ENCODE results near the gene ZP1.
"Not testable (repeated sequence)": the region's sequence is repeated elsewhere in the genome, so short reads cannot be mapped to it uniquely, and the experiment has no call there.

The ZP1 gene

DNA sequence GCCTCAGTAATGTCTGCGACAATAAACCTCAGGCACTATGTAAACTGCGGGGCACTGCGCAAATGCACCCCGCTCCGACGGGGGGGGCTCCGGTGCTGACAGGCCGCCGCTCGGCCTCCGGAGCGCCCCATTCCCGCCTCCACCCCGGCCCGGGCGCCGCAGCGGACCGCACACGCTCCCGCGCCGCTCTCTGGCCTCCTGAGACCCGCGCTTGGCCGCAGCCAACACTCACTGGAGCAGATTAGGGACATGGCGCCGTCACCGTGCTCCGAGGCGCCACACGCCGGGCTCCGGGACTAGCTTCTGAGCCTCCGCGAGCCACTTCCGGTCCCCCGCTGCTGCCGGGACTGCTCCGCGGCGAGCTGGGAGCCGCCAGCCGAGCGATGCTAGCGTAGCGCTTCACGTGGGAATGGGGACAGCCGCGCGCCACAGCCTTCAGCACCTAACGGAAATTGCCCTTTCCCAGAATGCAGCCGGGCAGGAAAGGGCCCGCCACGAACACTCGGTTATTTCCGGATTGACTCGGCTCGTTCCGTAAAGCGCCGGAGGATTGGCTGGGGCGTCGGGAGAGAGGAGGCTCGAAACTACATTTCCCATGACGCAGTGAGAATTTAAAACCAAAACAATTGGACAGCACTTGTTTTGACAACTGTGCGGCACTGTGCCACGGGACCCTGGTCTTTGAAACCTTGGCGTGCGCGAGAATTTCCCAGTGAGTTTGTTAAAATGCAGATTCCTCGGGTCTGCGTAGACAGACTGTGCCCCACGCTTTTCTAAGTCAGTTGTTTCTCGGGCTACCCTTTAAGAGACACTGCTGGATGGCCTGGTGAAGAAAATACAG lies 39.0 kb downstream of the ZP1 start, which contains the start of gene PRPF19:
TSS of gene PRPF19 (minus strand) at position 454 of the 841 bp plus-strand sequence. CDS start at position 251, 203 bp downstream.
- in situ Hi-C loops (cut with MboI; ENCODE audit: low sequenced_read_pairs), result no loop called here

- in situ Hi-C loops (cut with MboI; ENCODE audit: low sequenced_read_pairs), result no loop called here
Observed at GRCh38 chr11:60908803-60909202, 41.5 kb downstream of the ZP1 start.

DNA sequence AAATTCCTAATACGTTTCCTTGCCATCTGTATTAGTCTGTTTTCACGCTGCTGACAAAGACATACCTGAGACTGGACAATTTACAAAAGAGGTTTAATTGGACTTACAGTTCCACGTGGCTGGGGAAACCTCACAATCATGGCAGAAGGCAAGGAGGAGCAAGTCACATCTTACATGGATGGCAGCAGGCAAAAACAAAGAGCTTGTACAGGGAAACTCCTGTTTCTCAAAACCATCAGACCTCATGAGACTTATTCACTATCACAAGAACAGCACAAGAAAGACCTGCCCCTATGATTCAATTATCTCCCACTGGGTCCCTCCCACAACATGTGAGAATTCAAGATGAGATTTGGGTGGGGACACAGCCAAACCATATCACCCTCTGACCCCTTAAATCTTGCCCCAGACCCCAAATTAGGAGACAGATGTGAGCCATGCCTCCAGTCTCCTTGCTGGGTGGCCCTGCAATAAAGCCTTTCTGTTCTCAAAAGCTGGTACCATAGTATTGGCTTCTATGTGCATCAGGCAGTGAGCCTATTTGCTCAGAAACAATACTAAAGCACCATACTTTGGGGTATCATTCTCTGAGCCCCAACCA lies 42.4 kb downstream of the ZP1 start:
- in situ Hi-C loops (cut with MboI; ENCODE audit: low sequenced_read_pairs), result not testable (repeated sequence)

- in situ Hi-C loops (cut with MboI; ENCODE audit: low sequenced_read_pairs), result no loop called here
Observed at GRCh38 chr11:60910281-60910687, 42.9 kb downstream of the ZP1 start.

DNA sequence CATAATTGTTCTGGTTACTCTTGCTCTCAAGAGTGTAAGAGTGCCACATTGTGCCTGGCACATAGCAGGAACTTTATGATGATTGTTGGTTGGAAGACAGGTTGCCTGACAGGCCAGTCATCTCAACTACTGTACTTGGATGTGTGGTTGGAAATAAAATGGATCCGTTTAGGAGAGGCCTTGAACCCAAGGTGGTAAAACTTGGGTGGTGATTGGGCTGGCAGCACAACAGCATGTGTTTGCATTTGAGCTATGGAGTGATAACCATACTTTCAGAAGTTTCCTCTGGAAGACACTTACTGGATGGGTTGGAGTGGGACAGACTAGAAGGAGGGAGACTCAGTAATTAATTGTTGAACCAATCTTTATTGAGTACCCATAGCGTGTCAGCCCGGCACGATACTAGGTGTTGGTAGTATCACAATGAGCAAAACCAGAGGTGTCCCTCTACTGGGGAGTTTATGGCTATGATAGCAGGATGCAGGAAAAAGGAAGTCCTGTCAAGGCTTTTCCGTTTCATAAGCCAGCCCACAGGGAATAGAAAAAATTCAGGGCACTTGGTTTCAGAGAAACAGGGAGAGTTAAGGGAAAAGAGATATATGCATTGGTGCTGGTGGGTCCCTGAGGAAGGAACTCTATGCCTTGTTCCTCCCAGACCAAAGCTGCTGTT lies 43.5 kb downstream of the ZP1 start:
- in situ Hi-C loops (cut with MboI; ENCODE audit: low sequenced_read_pairs), result no loop called here

GRCh38 chr11:60912223-60912850 lies 45.0 kb downstream of the ZP1 start:
- in situ Hi-C loops (cut with MboI; ENCODE audit: low sequenced_read_pairs), result no loop called here

DNA sequence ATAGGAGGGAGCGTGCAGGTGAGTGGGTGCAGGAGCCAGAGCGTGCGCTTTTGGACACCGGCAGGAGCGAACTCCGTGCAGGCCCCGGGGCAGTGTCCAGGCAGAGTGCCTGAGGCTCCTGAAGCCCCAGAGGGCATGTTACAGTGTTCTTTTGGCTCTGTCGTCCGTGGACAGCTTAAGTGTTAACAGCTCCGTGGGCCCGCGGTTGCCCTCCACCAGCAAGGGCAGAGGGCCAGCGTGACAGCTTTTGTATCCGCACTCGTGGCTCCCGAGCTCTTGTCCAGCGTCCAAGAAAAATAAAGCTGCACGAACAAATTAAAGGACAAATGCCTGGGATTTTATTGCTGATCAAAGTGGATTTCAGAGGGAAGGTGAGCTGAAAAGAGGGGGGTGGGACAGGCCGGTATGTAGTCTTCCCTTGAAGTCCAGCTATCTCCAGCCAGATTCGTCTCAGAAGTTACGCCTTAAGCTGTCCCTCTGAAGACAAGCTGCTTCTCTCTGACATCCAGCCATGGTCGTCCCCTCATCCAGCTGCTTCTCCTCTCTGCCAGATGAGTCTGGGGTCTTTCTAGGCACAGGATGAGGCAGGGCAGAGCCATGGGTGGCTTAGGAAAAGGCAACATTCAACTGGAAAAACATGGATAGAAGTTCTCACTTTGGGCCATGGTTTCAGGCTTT lies 45.6 kb downstream of the ZP1 start:
- in situ Hi-C loops (cut with MboI; ENCODE audit: low sequenced_read_pairs), result no loop called here

- in situ Hi-C loops (cut with MboI; ENCODE audit: low sequenced_read_pairs), result no loop called here
Observed at GRCh38 chr11:60913793-60914632, 46.7 kb downstream of the ZP1 start, which contains the start of gene TMEM109. TMEM109 (plus strand) TSS chr11:60914158; CDS start chr11:60919694, 5,536 bp downstream.

GRCh38 chr11:60914633-60915247 lies 47.4 kb downstream of the ZP1 start:
- in situ Hi-C loops (cut with MboI; ENCODE audit: low sequenced_read_pairs), result no loop called here

GRCh38 chr11:60915248-60915914 lies 48.0 kb downstream of the ZP1 start:
- in situ Hi-C loops (cut with MboI; ENCODE audit: low sequenced_read_pairs), result no loop called here

DNA sequence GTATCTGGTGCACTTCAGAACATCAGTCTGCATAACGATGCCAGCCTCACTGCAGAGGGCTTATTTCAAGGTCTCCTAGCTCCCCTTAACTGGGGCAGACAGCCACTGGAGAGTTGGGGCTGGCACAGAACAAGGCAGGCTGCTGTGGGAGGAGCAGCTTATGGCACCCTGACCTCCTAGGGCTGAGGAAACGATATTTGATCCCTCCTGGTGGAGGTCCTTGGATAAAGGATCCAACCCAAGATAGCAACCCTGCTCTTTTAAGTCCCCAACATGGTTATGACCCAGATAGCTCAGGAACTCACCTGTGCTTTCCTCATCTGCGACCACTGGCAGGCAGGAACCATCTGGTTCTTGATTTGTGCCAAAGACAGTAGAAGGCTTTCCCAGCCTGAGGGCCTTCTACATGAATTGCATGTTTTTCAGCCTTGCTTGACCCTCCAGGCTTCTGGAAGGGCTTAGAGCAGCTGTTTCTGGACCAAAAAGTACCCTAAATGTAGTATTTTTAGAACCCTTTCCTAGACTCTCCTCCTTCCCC lies 49.4 kb downstream of the ZP1 start:
- in situ Hi-C loops (cut with MboI; ENCODE audit: low sequenced_read_pairs), result no loop called here

DNA sequence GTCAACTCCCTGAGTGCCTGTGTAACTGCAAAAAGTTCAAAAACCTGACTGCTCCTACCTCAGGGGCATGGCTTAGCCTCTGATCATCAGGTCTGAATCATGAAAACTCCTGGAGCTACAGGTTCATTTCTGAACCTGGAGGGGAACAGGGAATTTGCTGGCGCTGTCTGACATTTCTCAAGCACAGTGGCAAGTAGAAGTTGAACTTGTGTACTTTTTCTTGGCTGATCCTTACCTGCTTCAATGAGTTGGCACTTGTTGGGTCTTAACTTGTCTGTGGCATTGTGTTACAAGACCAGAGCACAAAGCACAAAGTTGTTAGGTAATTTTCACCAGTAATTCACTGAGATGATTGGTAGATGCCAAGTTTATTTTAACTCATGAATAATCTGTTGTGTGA lies 49.9 kb downstream of the ZP1 start:
- in situ Hi-C loops (cut with MboI; ENCODE audit: low sequenced_read_pairs), result no loop called here

DNA sequence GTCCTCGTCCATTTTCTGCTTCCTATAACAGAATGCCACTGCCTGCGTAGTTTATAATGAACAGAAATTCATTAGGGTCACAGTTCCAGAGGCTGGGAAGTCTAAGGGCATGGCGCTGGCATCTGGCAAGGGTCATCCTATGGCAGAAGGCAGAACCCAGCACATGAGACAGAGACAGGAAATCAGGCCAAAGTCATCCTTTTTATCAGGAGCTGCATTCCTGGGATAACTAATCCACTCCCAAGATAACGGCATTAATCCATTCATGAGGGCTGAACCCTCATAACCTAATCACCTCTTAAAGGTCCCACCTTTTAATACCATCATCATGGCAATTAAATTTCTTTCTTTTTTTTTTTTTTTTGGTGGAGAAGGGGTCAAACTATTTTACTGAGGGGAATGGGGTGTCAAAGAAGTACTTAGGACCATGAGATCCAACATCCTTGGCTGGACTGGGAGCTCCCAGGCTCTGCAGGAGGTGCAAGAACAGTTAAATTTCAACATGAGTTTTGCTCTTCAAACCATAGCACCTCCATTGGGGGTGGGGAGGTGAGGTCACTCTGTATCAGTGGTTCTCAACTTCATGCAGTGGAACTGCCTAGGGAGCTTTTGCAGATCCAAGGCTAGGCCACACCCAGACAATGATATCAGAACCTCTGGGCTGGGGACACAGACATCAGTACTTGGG lies 51.1 kb downstream of the ZP1 start:
- in situ Hi-C loops (cut with MboI; ENCODE audit: low sequenced_read_pairs), result no loop called here

GRCh38 chr11:60918939-60919265 lies 51.6 kb downstream of the ZP1 start:
- in situ Hi-C loops (cut with MboI; ENCODE audit: low sequenced_read_pairs), result no loop called here

DNA sequence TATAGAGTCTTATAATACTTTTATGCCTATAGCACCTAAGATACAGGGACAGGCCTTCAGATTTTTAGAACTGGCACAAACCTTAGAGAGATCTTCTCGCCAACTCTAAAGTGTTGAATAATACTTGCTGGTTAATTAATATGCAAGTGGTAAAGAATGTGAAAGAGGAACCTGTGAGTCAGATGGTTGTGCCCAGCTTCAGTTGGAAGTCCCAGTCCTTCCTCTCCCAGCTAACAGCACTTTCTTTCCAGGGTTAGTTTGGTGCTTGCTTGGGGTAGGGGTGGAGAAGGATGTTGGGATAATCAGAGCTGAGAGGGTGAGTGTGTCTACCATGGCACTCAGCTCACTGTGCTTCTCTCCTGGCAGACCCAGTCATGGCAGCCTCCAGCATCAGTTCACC lies 52.0 kb downstream of the ZP1 start:
- in situ Hi-C loops (cut with MboI; ENCODE audit: low sequenced_read_pairs), result no loop called here

DNA sequence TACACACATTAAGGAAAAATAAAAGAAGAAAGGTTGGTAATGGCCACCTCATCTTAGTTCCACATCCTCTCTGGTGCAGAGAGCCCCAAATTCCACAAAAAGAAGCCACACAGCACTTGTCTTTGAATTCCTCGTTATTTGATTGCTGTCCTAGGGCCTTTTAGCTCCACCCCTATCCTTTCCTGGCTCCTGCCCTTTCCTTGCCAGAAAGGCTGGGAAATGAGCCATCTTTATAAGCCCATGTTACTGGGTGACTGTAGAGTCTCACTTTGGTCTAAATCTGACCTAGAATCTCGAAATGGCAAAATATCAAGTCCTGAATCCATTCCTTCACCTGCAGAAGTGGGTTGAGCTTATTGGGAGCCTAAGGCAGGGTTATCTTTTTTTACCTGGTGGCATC lies 52.6 kb downstream of the ZP1 start:
- in situ Hi-C loops (cut with MboI; ENCODE audit: low sequenced_read_pairs), result no loop called here

DNA sequence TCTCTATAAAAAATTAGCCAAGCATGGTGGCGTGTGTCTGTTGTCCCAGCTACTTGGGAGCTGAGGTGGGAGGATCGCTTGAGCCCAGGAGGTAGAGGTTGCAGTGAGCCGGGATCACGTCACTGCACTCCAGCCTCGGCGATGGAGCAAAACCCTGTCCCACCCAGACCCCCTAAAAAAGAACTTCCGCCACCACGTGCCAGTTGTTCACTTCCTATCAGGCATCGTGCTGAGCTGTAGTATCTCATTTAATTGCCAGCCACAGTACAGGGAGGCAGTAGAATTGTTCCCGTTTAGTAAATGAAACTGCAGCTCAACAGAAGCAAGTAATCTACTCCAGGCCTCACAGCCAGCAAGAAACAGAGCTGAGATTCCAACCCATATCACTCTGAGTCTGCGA lies 53.9 kb downstream of the ZP1 start:
- in situ Hi-C loops (cut with MboI; ENCODE audit: low sequenced_read_pairs), result no loop called here

DNA sequence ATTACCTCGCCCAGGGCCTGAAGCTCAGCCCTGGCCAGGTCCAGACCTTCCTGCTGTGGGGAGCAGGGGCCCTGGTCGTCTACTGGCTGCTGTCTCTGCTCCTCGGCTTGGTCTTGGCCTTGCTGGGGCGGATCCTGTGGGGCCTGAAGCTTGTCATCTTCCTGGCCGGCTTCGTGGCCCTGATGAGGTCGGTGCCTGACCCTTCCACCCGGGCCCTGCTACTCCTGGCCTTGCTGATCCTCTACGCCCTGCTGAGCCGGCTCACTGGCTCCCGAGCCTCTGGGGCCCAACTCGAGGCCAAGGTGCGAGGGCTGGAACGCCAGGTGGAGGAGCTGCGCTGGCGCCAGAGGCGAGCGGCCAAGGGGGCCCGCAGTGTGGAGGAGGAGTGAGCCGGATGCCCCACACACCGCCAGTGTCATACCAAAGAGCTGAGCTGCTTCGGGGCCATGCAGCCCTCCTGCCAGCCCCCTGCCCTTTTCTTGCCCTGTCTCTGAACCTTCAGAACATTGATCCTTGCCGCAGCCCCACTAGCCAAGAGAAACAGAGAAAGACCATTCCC lies 54.5 kb downstream of the ZP1 start:
- in situ Hi-C loops (cut with MboI; ENCODE audit: low sequenced_read_pairs), result no loop called here
